ENCODE data around the gene LRRC36.

LRRC36 gene

DNA sequence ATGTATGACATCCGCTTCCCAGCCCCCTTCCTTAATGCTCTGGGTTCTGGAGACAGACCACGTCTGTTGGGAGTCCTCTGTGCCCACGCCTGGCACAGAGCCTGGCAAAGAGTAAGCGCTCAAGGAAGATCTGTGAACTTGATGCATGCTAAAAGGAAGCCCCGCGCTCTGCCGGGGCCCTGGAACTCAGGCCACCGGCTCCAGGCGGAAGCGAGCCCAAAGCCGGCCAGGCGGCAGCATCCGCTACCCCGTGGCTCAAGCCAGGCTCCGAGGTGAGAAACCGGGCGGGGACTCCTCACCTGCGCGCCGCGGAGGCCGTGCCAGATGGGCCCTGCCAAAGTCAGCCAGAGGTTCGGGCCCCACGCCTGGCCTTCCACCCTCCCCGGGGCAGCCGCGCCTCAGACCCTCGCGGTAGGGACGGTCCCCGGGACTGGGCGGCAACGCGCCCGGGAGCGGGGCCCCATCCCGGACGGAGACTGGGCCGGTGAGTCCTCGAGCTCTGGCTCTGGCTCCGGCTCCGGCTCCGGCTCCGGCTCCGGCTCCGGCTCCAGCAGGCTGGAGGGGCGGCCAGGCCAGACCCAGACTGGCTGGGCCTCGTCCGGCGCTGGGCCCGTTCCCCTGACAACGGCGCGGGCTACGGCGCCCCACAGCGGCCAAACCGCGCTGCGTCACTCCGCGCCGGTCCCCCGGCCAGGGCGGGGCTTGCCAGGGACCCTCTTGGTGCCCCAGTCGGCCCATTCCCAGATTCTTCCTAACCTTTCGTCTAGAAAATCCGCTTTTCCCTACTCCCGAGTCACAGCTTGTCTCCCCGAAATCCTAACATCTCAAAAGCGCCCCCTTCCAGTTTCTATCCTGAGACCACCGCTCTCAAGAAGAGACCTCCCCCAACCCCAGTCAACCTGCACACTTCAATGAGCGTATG lies 89.5 kb downstream of the LRRC36 start, which contains the start of gene ZDHHC1:
Gene ZDHHC1, minus strand, starts transcription at position 606 of the 922 bp plus-strand sequence. CDS start 8,702 bp downstream, outside the sequence.
- POLR2A ChIA-PET = interaction anchor here (1.0 to 1.1 kb wide), 2 partner anchors 12 to 34 kb away, joined by 3 read pairs; no protein-coding TSS in a partner anchor
- 0 out of 2 replicates have a peak, but pooled peaks have one; percentile 65 for TF ChIP-seq KLF16 (tag by site-specific recombination; IDR thresholded peaks at IDR 0.05)
- 0 out of 2 replicates have a peak, but pooled peaks have one; percentile 28 for TF ChIP-seq ZEB2 (tag by site-specific recombination; IDR thresholded peaks at IDR 0.05)
- TF ChIP-seq, protein P1, sequence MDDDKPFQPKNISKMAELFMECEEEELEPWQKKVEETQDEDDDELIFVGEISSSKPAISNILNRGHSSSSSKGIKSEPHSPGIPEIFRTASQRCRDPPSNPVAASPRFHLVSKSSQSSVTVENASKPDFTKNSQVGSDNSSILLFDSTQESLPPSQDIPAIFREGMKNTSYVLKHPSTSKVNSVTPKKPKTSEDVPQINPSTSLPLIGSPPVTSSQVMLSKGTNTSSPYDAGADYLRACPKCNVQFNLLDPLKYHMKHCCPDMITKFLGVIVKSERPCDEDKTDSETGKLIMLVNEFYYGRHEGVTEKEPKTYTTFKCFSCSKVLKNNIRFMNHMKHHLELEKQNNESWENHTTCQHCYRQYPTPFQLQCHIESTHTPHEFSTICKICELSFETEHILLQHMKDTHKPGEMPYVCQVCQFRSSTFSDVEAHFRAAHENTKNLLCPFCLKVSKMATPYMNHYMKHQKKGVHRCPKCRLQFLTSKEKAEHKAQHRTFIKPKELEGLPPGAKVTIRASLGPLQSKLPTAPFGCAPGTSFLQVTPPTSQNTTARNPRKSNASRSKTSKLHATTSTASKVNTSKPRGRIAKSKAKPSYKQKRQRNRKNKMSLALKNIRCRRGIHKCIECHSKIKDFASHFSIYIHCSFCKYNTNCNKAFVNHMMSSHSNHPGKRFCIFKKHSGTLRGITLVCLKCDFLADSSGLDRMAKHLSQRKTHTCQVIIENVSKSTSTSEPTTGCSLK (tag by site-specific recombination; IDR thresholded peaks at IDR 0.05) = no peak
- TF ChIP-seq ZNF843 (tag by site-specific recombination; IDR thresholded peaks at IDR 0.05) = no peak
- TF ChIP-seq MZF1 (tag by site-specific recombination; IDR thresholded peaks at IDR 0.05; ENCODE audit: borderline replicate concordance) = no peak
- TF ChIP-seq ZNF549 (tag by site-specific recombination; IDR thresholded peaks at IDR 0.05) = no peak
- TF ChIP-seq HOXA7 (CRISPR knock-in tag; IDR thresholded peaks at IDR 0.05; ENCODE audit: borderline replicate concordance) = 0 out of 2 replicates have a peak, but pooled peaks have one; percentile 51
- TF ChIP-seq, protein P2, sequence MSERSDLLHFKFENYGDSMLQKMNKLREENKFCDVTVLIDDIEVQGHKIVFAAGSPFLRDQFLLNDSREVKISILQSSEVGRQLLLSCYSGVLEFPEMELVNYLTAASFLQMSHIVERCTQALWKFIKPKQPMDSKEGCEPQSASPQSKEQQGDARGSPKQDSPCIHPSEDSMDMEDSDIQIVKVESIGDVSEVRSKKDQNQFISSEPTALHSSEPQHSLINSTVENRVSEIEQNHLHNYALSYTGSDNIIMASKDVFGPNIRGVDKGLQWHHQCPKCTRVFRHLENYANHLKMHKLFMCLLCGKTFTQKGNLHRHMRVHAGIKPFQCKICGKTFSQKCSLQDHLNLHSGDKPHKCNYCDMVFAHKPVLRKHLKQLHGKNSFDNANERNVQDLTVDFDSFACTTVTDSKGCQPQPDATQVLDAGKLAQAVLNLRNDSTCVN (tag by site-specific recombination; optimal IDR thresholded peaks at IDR 0.05) = peak; percentile 48
- TF ChIP-seq ZNF426 (tag by site-specific recombination; IDR thresholded peaks at IDR 0.05) = no peak
- TF ChIP-seq YY1 (tag by site-specific recombination; IDR thresholded peaks at IDR 0.05) = no peak; the same call in 1 of the 2 replicates
- no peak for TF ChIP-seq ZNF274 (IDR thresholded peaks at IDR 0.05; ENCODE audit: low read length)
- no peak for TF ChIP-seq ZNF274 (tag by site-specific recombination; IDR thresholded peaks at IDR 0.05; ENCODE audit: borderline replicate concordance)
- 0 out of 2 replicates have a peak, but pooled peaks have one; percentile 34 for TF ChIP-seq SP7 (tag by site-specific recombination; IDR thresholded peaks at IDR 0.05)
- TF ChIP-seq ZNF561 (tag by site-specific recombination; IDR thresholded peaks at IDR 0.05; ENCODE audit: borderline replicate concordance) = 0 out of 2 replicates have a peak, but pooled peaks have one; percentile 83
- no peak for TF ChIP-seq ZFP37 (tag by site-specific recombination; IDR thresholded peaks at IDR 0.05)
- TF ChIP-seq ZXDB (tag by site-specific recombination; IDR thresholded peaks at IDR 0.05) = peak; percentile 65
- TF ChIP-seq SALL2 (tag by site-specific recombination; IDR thresholded peaks at IDR 0.05; ENCODE audit: borderline replicate concordance) = no peak
- TF ChIP-seq ZNF214 (tag by site-specific recombination; IDR thresholded peaks at IDR 0.05; ENCODE audit: borderline replicate concordance) = no peak
- no peak for TF ChIP-seq ZNF624 (tag by site-specific recombination; IDR thresholded peaks at IDR 0.05)
- TF ChIP-seq, protein P3, sequence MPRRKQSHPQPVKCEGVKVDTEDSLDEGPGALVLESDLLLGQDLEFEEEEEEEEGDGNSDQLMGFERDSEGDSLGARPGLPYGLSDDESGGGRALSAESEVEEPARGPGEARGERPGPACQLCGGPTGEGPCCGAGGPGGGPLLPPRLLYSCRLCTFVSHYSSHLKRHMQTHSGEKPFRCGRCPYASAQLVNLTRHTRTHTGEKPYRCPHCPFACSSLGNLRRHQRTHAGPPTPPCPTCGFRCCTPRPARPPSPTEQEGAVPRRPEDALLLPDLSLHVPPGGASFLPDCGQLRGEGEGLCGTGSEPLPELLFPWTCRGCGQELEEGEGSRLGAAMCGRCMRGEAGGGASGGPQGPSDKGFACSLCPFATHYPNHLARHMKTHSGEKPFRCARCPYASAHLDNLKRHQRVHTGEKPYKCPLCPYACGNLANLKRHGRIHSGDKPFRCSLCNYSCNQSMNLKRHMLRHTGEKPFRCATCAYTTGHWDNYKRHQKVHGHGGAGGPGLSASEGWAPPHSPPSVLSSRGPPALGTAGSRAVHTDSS (tag by site-specific recombination; IDR thresholded peaks at IDR 0.05) = no peak
- no peak for TF ChIP-seq ZNF23 (tag by site-specific recombination; IDR thresholded peaks at IDR 0.05; ENCODE audit: borderline replicate concordance)
- no peak for TF ChIP-seq ZNF530 (tag by site-specific recombination; IDR thresholded peaks at IDR 0.05; ENCODE audit: low read depth)
- no peak for TF ChIP-seq ZNF510 (tag by site-specific recombination; IDR thresholded peaks at IDR 0.05; ENCODE audit: insufficient replicate concordance)
- TF ChIP-seq BCL11A (tag by site-specific recombination; IDR thresholded peaks at IDR 0.05; ENCODE audit: low read depth) = no peak
- no peak; the same call in 1 of the 2 replicates for TF ChIP-seq ZBTB7A (tag by site-specific recombination; IDR thresholded peaks at IDR 0.05; ENCODE audit: low read depth)
- peak; percentile 17 for TF ChIP-seq KLF1 (tag by site-specific recombination; IDR thresholded peaks at IDR 0.05)
- TF ChIP-seq KLF10 (tag by site-specific recombination; IDR thresholded peaks at IDR 0.05) = no peak
- peak; percentile 87 for TF ChIP-seq ZNF335 (tag by site-specific recombination; conservative IDR thresholded peaks at IDR 0.05)
- TF ChIP-seq ZNF623 (tag by site-specific recombination; IDR thresholded peaks at IDR 0.05) = no peak
- no peak for TF ChIP-seq ZNF560 (tag by site-specific recombination; IDR thresholded peaks at IDR 0.05; ENCODE audit: borderline replicate concordance)
- TF ChIP-seq ZNF133 (tag by site-specific recombination; IDR thresholded peaks at IDR 0.05) = no peak
- TF ChIP-seq ZNF621 (tag by site-specific recombination; IDR thresholded peaks at IDR 0.05) = no peak
- TF ChIP-seq ZNF580 (tag by site-specific recombination; IDR thresholded peaks at IDR 0.05) = peak; percentile 83

More for the DNA sequence above, 89.5 kb downstream of the LRRC36 start, which contains the start of gene ZDHHC1:
- Histone ChIP-seq H3K27ac (ENCODE audit: extremely low read depth, low read depth, low read length) (peak within 1 kb of the TSS; percentile 88), H3K36me3 (ENCODE audit: control insufficient read depth in 2 of 2, insufficient read depth in 1 of 2, low read length in 2 of 2) (no peaks in the 10 kb centered on the region), H3K4me3 (ENCODE audit: low read depth, low read length) (peak within 1 kb of the TSS; percentile 66), H3K9me3 (ENCODE audit: control insufficient read depth, insufficient read depth, low read depth, low read length) (no peaks in the 10 kb centered on the region), H3K4me1 (ENCODE audit: control insufficient read depth, insufficient read depth, low read length) (peaks cover 3% of the 10 kb centered on the region; the same call in 1 of the 2 replicates)
- CTCF ChIA-PET = interaction anchor here (0.6 to 2.0 kb wide), 33 partner anchors 8 to 905 kb away, joined by 3 to 21 read pairs (median 3); partner anchors contain the start of genes HSD11B2 and TMEM208
